Activated CD4-positive, CD25-positive, alpha-beta regulatory T cell (primary cell): ENCODE results near the gene TOPAZ1.

Source experiments
- DNase-seq, 4 experiments: peaks; one replicate each; lab custom pipeline; 2025; lab: John Stamatoyannopoulos, UW

The TOPAZ1 gene

GRCh38 chr3:44241706-44242105 lies at the start of gene TOPAZ1:
TSS of gene TOPAZ1 (plus strand) at chr3:44241886. CDS start at chr3:44242054, 168 bp downstream.
- DNase-seq, result no peak

- DNase-seq, result peak; percentile 11 to 44 (median 34)
These were observed 43.1 kb upstream of the TOPAZ1 start for GRCh38 chr3:44198284-44199269.

GRCh38 chr3:44206261-44206660 lies 35.4 kb upstream of the TOPAZ1 start:
- no peak for DNase-seq

- DNase-seq, result no peak
These were observed 34.6 kb upstream of the TOPAZ1 start for GRCh38 chr3:44206862-44207652.

- no peak for DNase-seq
These were observed 33.6 kb upstream of the TOPAZ1 start for GRCh38 chr3:44208086-44208485.

- no peak for DNase-seq
These were observed 33.1 kb upstream of the TOPAZ1 start for GRCh38 chr3:44208568-44208967.

DNA sequence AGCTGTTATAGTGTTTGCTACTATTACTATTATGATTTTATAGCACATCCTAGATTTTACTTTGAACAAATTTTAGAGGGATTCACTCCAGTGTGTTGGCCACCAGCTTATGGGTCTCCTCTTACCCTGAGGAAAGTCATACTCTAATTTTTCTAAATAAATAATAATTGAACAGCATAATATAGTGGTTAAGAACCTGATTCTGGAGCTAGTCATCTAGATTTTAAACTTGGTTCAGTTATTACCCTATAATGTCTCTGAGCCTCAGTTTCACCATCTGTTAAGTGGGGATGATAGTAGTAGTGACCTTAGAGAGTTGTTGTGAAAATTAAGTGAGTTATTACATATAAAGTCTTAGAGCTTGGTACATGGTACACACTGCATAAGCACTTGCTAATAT lies 30.7 kb upstream of the TOPAZ1 start:
- no peak for DNase-seq

DNA sequence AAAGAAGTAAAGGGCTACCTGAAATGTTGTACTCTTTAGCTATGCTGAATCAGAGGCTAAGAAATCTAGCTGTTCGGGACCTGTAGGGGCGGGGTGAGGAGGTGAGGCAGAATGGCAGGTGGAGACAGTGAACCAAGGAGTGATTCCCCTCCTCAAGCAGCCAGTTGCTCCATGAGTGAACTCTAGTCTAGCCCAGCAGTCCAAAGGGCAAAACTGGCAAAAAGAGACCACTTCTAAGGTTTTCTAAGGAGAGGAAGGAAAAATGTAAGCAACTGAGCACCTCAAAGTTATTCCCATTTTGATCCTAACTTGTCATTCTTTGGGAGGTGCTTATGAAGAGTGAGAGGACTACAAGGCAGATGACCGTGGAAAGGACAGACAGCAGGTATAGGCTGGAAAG lies 19.3 kb upstream of the TOPAZ1 start:
- DNase-seq, result no peak

- no peak for DNase-seq
These were observed 18.4 kb upstream of the TOPAZ1 start for GRCh38 chr3:44223299-44223698.

DNA sequence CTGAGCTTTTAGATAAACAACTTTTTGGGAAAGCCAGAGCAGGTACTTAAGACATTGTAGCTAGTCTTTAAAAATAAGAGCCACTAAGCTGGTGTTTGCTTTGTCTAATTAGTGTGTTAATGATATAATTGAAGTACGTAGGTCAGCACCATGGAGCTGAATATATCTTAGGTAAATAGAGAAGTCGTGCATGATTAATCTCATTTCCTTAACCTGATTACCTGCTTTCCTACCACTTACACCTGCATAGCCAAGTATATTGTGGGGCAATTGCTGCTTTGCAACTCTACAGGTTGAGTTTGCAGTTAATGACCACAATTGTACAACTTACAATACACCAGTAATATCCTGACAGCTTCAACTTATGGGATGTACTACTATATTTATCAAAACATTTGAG lies 17.6 kb upstream of the TOPAZ1 start:
- DNase-seq, result no peak

- no peak for DNase-seq
These were observed 15.1 kb upstream of the TOPAZ1 start for GRCh38 chr3:44226573-44226972.

DNA sequence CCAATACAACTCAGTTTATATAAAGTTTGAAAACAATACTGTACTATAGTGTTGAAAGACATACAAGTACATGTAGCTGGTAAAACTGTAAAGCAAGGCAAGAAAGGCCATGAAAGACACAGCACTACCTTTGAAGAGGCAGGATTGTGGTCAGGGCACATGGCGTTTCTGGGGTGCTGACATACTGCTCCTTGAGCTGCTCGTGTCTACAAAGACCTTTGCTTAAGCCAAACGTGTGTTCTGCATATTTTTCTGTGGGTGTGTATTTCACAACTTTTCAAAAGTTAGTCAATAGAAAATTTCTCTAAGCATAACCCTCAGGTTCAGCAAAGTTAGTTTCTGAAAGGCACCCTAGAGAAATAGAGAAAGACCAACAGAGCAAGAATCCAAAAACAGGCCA lies 14.1 kb upstream of the TOPAZ1 start:
- no peak for DNase-seq

DNA sequence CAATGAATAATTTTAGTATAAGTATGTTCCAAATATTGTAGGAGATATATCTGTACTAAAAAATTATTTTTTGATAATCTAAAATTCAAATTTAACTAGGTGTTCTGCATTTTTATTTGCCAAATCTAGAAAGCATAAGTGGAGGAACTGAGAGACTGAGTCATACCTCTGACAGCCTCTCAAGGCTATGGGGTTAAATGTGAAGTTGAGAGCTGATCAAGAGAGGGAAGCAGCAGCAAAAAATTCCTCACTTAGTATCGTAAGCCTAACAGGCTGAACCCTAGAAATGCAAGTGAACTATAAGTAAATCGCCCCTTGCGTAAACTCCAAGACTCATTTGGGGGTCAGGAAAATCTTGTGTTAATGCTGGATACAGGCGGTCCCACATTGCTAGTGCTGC lies 12.8 kb upstream of the TOPAZ1 start:
- no peak for DNase-seq

DNA sequence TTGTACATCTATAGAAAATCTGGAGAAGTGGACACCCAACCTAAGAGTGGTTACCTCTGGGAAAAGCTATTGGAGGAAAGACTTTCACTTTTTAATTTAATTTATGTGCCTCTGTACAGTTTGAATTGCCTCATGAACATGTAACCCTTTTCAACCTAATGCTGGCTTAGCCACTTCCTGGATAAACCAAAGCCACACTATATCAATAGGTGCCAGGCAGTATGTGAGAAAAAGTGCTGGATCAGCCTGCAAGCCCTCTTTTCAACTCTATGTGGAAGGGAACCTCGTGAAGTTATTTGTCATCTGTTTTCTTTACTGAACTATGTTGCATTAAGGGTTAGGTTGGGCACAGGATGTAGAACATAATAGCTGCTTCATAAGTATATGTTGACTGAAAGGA lies 9.3 kb upstream of the TOPAZ1 start:
- no peak for DNase-seq

DNA sequence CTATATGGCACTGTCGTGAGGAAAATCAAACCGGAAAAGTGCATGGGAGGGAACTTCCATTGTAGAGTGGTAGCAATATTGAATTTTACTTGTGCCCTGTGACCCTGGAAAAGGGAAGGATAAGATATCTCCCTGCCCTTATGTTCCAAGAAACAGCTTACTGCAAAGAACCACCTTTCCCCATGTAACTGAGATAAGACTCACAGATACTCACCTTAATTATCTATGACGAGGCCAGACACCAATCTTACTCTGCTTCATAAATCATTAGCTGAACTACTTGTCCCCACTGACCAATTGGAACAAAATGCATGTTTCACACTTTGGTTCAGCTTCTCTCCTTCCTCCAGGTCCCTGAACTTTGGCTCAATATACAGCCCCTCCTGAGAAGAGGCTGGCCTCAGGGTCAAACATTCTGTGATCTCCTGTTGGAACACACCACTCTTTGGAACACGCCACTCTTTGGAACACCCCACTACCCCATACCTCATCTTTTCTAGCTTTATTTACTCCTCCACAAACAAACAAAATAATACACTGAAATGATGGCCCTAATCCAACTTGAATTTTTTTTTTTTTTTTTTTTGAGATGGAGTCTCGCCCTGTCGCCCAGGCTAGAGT lies 6.9 kb upstream of the TOPAZ1 start:
- DNase-seq, result no peak

GRCh38 chr3:44235604-44236484 lies 5.8 kb upstream of the TOPAZ1 start:
- peak in 1 of 4 experiments; percentile 3 for DNase-seq

- DNase-seq, result no peak
These were observed 5.2 kb upstream of the TOPAZ1 start for GRCh38 chr3:44236485-44236908.

- no peak for DNase-seq
These were observed 4.5 kb upstream of the TOPAZ1 start for GRCh38 chr3:44237161-44237560.

DNA sequence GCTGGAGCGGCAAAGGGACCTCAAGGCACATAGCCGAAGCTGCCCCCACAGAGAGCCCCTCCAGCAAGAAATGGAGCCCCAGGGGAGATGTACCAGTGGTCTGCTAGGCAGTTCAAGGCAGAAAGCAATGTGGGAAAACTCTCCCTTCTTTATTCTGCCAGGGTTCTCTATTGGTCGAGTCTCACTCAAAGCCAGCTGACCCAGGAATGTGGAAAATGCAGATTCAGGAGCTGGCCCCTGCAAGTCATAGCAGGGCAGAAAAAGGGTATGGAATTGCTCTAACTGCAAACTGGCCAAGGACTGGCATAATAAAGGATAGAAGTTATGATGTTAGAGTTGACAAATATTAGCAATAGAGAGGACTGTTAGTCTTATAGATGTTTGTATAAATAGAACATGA lies 4.0 kb upstream of the TOPAZ1 start:
- no peak for DNase-seq

DNA sequence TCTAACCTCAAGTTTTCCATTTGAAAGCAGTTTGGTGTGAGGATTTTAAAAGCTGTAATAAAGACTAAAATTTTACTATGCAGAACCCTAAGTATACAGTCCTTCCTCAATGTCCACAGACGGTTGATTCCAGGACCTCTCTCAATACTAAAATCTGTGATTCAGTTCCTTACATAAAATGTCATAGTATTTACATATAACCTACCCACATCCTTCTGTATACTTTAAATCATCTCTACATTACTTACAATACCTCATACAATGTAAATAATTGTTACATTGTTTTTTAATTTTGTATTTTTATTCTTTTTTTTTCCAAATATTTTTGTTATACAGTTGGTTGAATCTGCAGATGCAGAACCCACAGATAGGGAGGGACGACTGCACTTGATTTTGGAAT lies 2.8 kb upstream of the TOPAZ1 start:
- no peak for DNase-seq

DNA sequence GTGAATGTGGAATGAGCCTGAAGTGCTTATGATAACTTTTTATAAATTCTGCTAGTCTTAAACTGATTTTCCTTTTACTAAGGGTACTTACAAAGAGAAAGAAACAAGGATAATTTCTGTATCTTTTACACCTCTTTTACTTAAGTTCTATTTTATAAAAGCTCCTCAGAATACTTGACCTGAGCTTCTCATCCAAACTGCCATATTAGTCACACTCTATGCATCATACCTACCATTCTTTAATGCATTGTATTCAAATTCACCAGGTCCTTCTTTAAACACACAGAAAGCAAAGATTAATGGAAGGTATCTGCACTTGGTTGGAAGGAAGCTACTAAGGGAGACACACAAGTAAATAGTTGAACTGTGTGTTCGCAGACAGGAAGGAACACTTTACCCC lies 1.6 kb upstream of the TOPAZ1 start:
- no peak for DNase-seq
